NCI-H2081 (cell line): ENCODE data around the gene PCDHGC4.

Experiments used
- DNase-seq, 2 experiments: peaks; one replicate each; lab custom pipeline; 2025; lab: John Stamatoyannopoulos, UW

Gene PCDHGC4

DNA sequence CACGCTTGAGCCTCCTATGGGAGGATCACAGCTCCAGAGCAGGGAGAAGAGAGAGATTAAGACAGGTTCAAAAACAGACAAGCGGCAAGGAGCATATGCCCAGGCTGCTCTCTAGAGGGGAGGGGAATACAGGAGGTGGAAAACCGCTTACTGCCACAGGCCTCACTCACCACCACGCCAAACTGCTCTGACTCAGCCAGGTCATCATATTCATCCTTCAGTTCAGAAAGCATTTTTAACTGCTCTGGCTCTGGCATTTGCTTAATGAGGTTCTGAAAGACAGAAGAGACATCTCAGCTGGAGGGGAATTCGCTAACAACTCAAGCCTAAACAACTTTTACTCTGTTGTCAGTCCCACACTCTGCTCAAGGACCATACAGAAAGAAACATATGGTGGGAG is 44.2 kb downstream of the PCDHGC4 start:
- DNase-seq: no peak

DNA sequence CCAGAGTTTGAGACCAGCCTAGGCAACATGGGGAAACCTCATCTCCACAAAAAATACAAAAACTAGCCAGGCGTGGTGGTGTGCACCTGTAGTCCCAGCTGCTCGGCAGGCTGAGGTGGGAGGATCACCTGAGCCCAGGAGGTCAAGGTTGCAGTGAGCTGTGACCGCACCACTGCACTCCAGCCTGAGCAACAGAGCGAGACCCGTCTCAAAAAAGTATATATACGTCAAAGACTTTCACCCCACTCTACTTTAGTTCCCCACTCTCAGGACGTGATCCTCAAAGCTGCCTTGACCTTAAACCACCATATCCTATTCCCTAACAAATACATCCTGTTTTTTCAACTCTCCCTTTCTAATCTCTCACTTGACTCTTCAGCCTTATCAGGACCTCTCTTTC is 45.0 kb downstream of the PCDHGC4 start:
- no peak for DNase-seq

DNA sequence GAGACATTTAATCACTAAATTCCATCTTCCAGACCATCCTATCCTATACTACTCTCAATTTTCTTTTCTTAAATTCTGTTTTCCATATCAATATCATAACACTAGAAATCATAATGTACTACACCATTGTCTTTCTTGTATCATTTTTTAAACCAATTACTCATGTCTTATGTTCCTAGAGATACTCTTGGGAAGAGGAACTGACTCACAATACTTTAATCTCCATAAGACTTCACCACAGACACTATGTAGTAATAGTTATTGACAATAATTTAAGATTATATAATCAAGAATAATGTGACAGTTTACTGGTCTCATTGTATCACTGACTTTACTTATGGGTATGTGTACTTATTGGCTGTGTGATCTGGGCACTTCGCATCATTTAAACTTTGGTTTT is 47.9 kb downstream of the PCDHGC4 start:
- DNase-seq: no peak

DNA sequence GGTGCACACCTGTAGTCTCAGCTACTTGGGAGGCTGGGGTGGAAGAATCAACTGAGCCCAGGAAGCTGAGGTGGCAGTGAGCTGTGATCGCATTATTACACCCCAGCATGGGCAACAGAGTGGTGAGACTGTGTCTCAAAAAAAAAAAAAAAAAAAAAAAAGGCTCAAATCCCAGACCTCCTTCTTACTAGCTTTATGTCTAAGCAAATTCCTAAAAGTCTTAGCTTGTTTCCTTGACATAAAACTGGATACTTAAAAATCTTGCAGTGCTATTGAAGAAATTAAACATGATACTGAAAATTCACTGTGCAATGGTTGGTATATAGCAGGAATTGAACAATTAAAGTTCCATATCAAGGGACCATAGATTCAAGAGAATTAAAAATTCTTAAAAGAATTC is 49.1 kb downstream of the PCDHGC4 start:
- DNase-seq: no peak

DNA sequence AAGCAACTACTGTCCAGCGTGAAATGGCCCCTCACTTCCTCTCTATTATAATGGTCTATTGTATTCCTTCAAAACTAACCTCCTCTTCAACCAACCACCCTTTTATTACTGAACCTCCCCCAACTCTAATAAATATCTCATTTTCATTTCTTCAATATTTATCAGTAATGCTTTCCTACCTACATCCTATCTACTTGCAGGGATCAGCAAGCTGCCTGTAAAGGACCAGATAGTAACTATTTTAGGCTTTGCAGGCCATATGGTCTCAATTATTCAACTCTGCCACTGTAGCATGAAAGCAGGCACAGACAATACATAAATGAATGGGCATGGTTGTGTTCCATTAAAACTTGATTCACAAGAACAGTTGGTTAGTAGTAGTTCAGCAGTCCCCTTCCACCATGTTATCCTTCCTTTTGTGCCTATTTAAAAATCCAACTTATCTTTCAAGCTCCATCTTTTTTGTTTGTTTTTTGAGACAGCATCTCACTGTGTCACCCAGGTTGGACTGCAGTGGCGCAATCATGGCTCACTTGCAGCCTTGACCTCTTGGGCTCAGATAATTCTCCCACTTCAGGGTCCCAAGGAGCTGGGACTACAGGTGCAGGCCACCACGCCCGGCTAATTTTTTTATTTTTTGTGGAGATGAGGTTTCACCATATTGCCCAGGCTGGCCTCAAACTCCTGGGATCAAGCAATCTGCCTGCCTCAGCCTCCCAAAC is 49.8 kb downstream of the PCDHGC4 start:
- DNase-seq: no peak
